GM12878 (cell line): Measurements from ENCODE around the gene UBE2I. TPM values are rescaled to one million over a fixed set of nuclear protein-coding genes. Genes with fewer than 3 reads are reported as not detected.

Source experiments
- ATAC-seq: fragments of 200-7000 bp; cut with Tn5 transposase; 3 replicates; pipeline ENCODE4 v1.9.1; 2020; ENCODE audit warnings: mild to moderate bottlenecking, moderate library complexity
- BruUV-seq: library from RNA; stranded (reverse); fragments of 400-500 nt; replicated peaks from 2 replicates; lab custom pipeline; 2021; lab: Mats Ljungman, UMichigan
- CTCF ChIA-PET: fragments of 300-600 bp; sonication (Branson Sonifier 250); formaldehyde crosslinking; extraction: SDS; loops from one replicate; lab custom pipeline; 2021; ENCODE audit warnings: inconsistent platforms; lab: Yijun Ruan, JAX
- POLR2A ChIA-PET: fragments of 350-600 bp; formaldehyde crosslinking; extraction: SDS; loops from one replicate; lab custom pipeline; 2021; ENCODE audit warnings: inconsistent platforms; lab: Charles Lee
- RAD21 ChIA-PET: fragments of 300-600 bp; sonication (Branson Sonifier 250); formaldehyde crosslinking; loops from one replicate; lab custom pipeline; 2023; ENCODE audit warnings: antibody characterized with exemption; ENCODE audit not compliant: unreplicated experiment; lab: Charles Lee
- SMC1A ChIA-PET: fragments of 300-600 bp; sonication (Branson Sonifier 250); formaldehyde crosslinking; loops from one replicate; lab custom pipeline; 2023; ENCODE audit not compliant: unreplicated experiment, uncharacterized antibody; lab: Charles Lee
- DNase-seq: peaks from one replicate; pipeline ENCODE4 v3.0.0-alpha.2; 2011; ENCODE audit warnings: low read depth, low spot score
- FAIRE-seq: peaks from 3 replicates; lab custom pipeline; 2011; peaks lifted over from hg19 to GRCh38; lab: Jason Lieb, UNC
- H2AFZ ChIP-seq: 2 replicates; pipeline ENCODE4 v1.6.0; 2011; ENCODE audit warnings: low read depth, low read length, control low read depth; ENCODE audit not compliant: control insufficient read depth
- H3K27ac ChIP-seq: 2 replicates; pipeline ENCODE4 v1.5.1; 2011; ENCODE audit warnings: control low read depth; ENCODE audit not compliant: control insufficient read depth, insufficient read depth
- H3K27me3 ChIP-seq, 2 experiments: replicated peaks in 1 of 2; 2 replicates each; pipeline versions ENCODE4 v1.6.0 to v1.6.1; 2011; ENCODE audit warnings: low read length in 1 of 2; ENCODE audit not compliant: control insufficient read depth in 2 of 2, insufficient read depth in 2 of 2
- H3K36me3 ChIP-seq, 2 experiments: 2 replicates each; pipeline ENCODE4 v1.5.1; 2011; ENCODE audit warnings: low read length in 1 of 2; ENCODE audit not compliant: control insufficient read depth in 2 of 2, insufficient read depth in 2 of 2
- H3K4me1 ChIP-seq: 2 replicates; pipeline ENCODE4 v1.6.1; 2011; ENCODE audit warnings: mild to moderate bottlenecking, low read length, moderate library complexity, mixed read lengths; ENCODE audit not compliant: control insufficient read depth, insufficient read depth
- H3K4me2 ChIP-seq: 2 replicates; pipeline ENCODE4 v1.6.0; 2011; ENCODE audit warnings: control low read depth; ENCODE audit not compliant: control insufficient read depth, insufficient read depth
- H3K4me3 ChIP-seq: fragments of 200-600 bp; sonication (generic); 2 replicates; pipeline ENCODE4 v1.5.1; 2016
- H3K79me2 ChIP-seq: 2 replicates; pipeline ENCODE4 v1.6.0; 2011; ENCODE audit warnings: low read length; ENCODE audit not compliant: control insufficient read depth, insufficient read depth
- H3K9ac ChIP-seq: 2 replicates; pipeline ENCODE4 v1.8.0; 2011; ENCODE audit warnings: low read length, control low read depth, mixed read lengths; ENCODE audit not compliant: control insufficient read depth, insufficient read depth
- H3K9me3 ChIP-seq: replicated peaks from 3 replicates; pipeline ENCODE4 v1.5.1; 2011; ENCODE audit warnings: mild to moderate bottlenecking, low read length; ENCODE audit not compliant: control insufficient read depth, insufficient read depth
- H4K20me1 ChIP-seq: 2 replicates; pipeline ENCODE4 v1.6.0; 2011; ENCODE audit not compliant: control insufficient read depth, insufficient read depth
- BMI1 ChIP-seq: fragments of 450-650 bp; IDR thresholded peaks from 2 replicates; pipeline ENCODE4 v1.6.1; 2016; ENCODE audit warnings: mild to moderate bottlenecking, moderate library complexity, borderline replicate concordance
- CTCF ChIP-seq, 3 experiments: IDR thresholded peaks in 2 of 3; conservative IDR thresholded peaks in 1 of 3; 2 replicates each; pipeline ENCODE4 v1.5.1; 2011; ENCODE audit warnings: low read depth in 3 of 3, low read length in 3 of 3, mild to moderate bottlenecking in 3 of 3, control low read depth in 2 of 3, moderate library complexity in 2 of 3, inconsistent platforms in 1 of 3, mixed read lengths in 1 of 3; ENCODE audit not compliant: control insufficient read depth in 2 of 3, insufficient read depth in 1 of 3; ENCODE audit errors: extremely low read depth in 1 of 3
- FOXM1 ChIP-seq: IDR thresholded peaks from 2 replicates; pipeline ENCODE4 v1.6.1; 2012; ENCODE audit warnings: low read depth, mild to moderate bottlenecking, inconsistent platforms, low read length, moderate library complexity
- MTA3 ChIP-seq: IDR thresholded peaks from 2 replicates; pipeline ENCODE4 v1.6.1; 2012; ENCODE audit warnings: low read length, inconsistent platforms, borderline replicate concordance
- MYC ChIP-seq: IDR thresholded peaks from 2 replicates; pipeline ENCODE4 v1.6.1; 2011; ENCODE audit warnings: mild to moderate bottlenecking, low read length, moderate library complexity, inconsistent platforms; ENCODE audit not compliant: insufficient read depth, insufficient replicate concordance, insufficient read length, severe bottlenecking
- NFXL1 ChIP-seq: fragments of 450-650 bp; IDR thresholded peaks from 2 replicates; pipeline ENCODE4 v1.6.1; 2017; ENCODE audit warnings: antibody characterized with exemption, mild to moderate bottlenecking, borderline replicate concordance
- NKRF ChIP-seq: fragments of 450-650 bp; conservative IDR thresholded peaks from 2 replicates; pipeline ENCODE4 v1.6.1; 2017; ENCODE audit warnings: mild to moderate bottlenecking, moderate library complexity
- NR2F1 ChIP-seq: fragments of 450-650 bp; conservative IDR thresholded peaks from 2 replicates; pipeline ENCODE4 v1.6.1; 2017; ENCODE audit warnings: mild to moderate bottlenecking
- PBX3 ChIP-seq: IDR thresholded peaks from 2 replicates; pipeline ENCODE4 v1.6.1; 2011; ENCODE audit warnings: mild to moderate bottlenecking, low read depth, low read length, moderate library complexity; ENCODE audit not compliant: insufficient replicate concordance
- POLR2A ChIP-seq: IDR thresholded peaks from 2 replicates; pipeline ENCODE4 v1.6.1; 2011; ENCODE audit warnings: low read depth, mild to moderate bottlenecking, low read length
- RAD21 ChIP-seq: IDR thresholded peaks from 2 replicates; pipeline ENCODE4 v1.6.1; 2011; ENCODE audit warnings: mild to moderate bottlenecking, low read depth, low read length, moderate library complexity; ENCODE audit not compliant: insufficient read depth
- RFX5 ChIP-seq: IDR thresholded peaks from 2 replicates; pipeline ENCODE4 v1.6.1; 2011; ENCODE audit warnings: low read depth, low read length, improper control_type of control experiment
- SIN3A ChIP-seq: IDR thresholded peaks from 2 replicates; pipeline ENCODE4 v1.6.1; 2012; ENCODE audit warnings: low read depth, low read length, improper control_type of control experiment
- ZBTB11 ChIP-seq: fragments of 450-650 bp; formaldehyde crosslinking; IDR thresholded peaks from 2 replicates; pipeline ENCODE4 v1.5.0; 2022; ENCODE audit warnings: mild to moderate bottlenecking, missing genetic modification characterization
- WGBS: methylation state at CpG from one replicate; pipeline ENCODE4 v1.1.6; 2016; ENCODE audit warnings: low lambda C conversion rate; ENCODE audit not compliant: insufficient replicate concordance, insufficient coverage; ENCODE audit errors: missing lambda C conversion rate; 5-methylcytosine and 5-hydroxymethylcytosine counted together
- in situ Hi-C: fragments of 300-500 bp; cut with MboI; formaldehyde crosslinking; loops from 9 replicates; pipeline ENCODE4 v1.14.3; 2018; ENCODE audit warnings: mixed read lengths
- intact Hi-C: fragments of 100-400 bp; cut with micrococcal nuclease; formaldehyde crosslinking; loops from one replicate; pipeline ENCODE4 v1.14.2; 2022; ENCODE audit not compliant: unreplicated experiment
- polyA plus RNA-seq, 11 experiments: library from polyadenylated mRNA; depleted of rRNA in 4 of 11; unstranded in 6 of 11; stranded (reverse) in 5 of 11; fragments of >200 nt; fragmentation: Nextera tagmentation in 4 of 11; fragmentation: Illumina TruSeq in 1 of 11; extraction: Ambion mirVana in 4 of 11; extraction: Trizol in 1 of 11; gene quantifications; 1 replicate in 1 of 11; 2 replicates in 10 of 11; pipeline versions ENCODE4 v1.2.1 to v1.2.3, GENCODE V29; 2011 to 2016; ENCODE audit warnings: inconsistent platforms in 2 of 11, missing spikeins in 2 of 11, low read depth in 1 of 11
- total RNA-seq, 4 experiments: library from RNA; depleted of rRNA in 3 of 4; stranded (reverse); fragments of >200 nt in 3 of 4; fragmentation: Illumina TruSeq in 1 of 4; extraction: Trizol in 1 of 4; gene quantifications; 2 replicates each; pipeline versions ENCODE4 v1.2.1 to v1.2.3, GENCODE V29; 2013 to 2021

UBE2I gene
- total and polyA plus RNA-seq, 10 of the 15 experiments (the other 5 are each of a cell fraction or from before 2014, with no cell fraction given) = 47.5 to 243 (median 194) TPM

- ChIA-PET RAD21 (interaction anchor here (0.9 to 1.4 kb wide), 2 partner anchors 17 to 35 kb away, joined by 3 read pairs; no protein-coding TSS in a partner anchor), SMC1A (interaction anchor here (0.7 kb wide), 1 partner anchor 39 kb away, joined by 3 read pairs; no protein-coding TSS in a partner anchor), CTCF (interaction anchor here (0.9 to 1.5 kb wide), 3 partner anchors 20 to 47 kb away, joined by 3 to 7 read pairs (median 4); no protein-coding TSS in a partner anchor), POLR2A (interaction anchor here (1.0 to 1.5 kb wide), 2 partner anchors 13 to 65 kb away, joined by 3 read pairs; no protein-coding TSS in a partner anchor)
- intact Hi-C loops (no loop called here), in situ Hi-C loops (no loop called here)
- Histone ChIP-seq H3K27ac (no peak overlapping the region), H3K4me3 (no peak overlapping the region), H4K20me1 (no peaks in the 10 kb centered on the region), H3K4me2 (peak overlapping the region; percentile 78), H3K9ac (no peak overlapping the region), H3K4me1 (peaks cover 11% of the 10 kb centered on the region), H2AFZ (no peak overlapping the region), H3K36me3 (peaks cover 0 to 2% of the 10 kb centered on the region in 2 experiments; a peak in 3 of 4 replicates), H3K79me2 (no peaks in the 10 kb centered on the region), H3K9me3 (no peaks in the 10 kb centered on the region), H3K27me3 (no peaks in the 10 kb centered on the region)
- no TSS peak for BruUV-seq
- DNase-seq (no peak), ATAC-seq (no peak), FAIRE-seq (no peak)
- WGBS = 47% methylated on average over 34 of the region's 44 CpGs
- no peak for TF ChIP-seq BMI1
- no peak for TF ChIP-seq NKRF
- no peak for TF ChIP-seq RFX5
- no peak for TF ChIP-seq ZBTB11 (CRISPR knock-in tag)
- TF ChIP-seq NR2F1 = no peak
- TF ChIP-seq MTA3 = no peak
- no peak for TF ChIP-seq MYC
- no peak for TF ChIP-seq FOXM1
- TF ChIP-seq RAD21 = no peak
- TF ChIP-seq POLR2A = no peak
- no peak for TF ChIP-seq NFXL1
- TF ChIP-seq PBX3 = no peak
- no peak for TF ChIP-seq CTCF (IDR thresholded peaks at IDR 0.05 in 2 of 3, conservative IDR thresholded peaks at IDR 0.05 in 1 of 3; ENCODE audit: control insufficient read depth in 2 of 3, extremely low read depth in 1 of 3, insufficient read depth in 1 of 3, low read depth in 3 of 3, low read length in 3 of 3)
- no peak for TF ChIP-seq SIN3A
These were observed 34.2 kb downstream of the UBE2I start for GRCh38 chr16:1343428-1344242.
